Cardiac septum (tissue), 1 donor: Measurements from ENCODE around the gene CCDC24. TPM values are rescaled to one million over a fixed set of nuclear protein-coding genes. Genes with fewer than 3 reads are reported as not detected.

Experiments
- total RNA-seq: library from RNA; stranded (reverse); fragmentation: NEBNext Ultra II Directional; extraction: Animal tissue kit (Norgen Biotek cat#: 25700); gene quantifications from one replicate; pipeline ENCODE4 v1.2.1, GENCODE V29; 2021
- donor health status: DM: no; HTN: no; CAD: no.

CCDC24 gene
- total RNA-seq, 1 donor from 2014 or later, result 1.9 TPM

Other genes starting within 250 kb of the CCDC24 start
- gene ARTN, start 57.8 kb upstream of the CCDC24 start, total RNA-seq, result 0.70 TPM
- gene IPO13, start 44.6 kb upstream of the CCDC24 start, total RNA-seq, result 60.6 TPM
- gene DPH2, start 21.6 kb upstream of the CCDC24 start, total RNA-seq, result 15.5 TPM
- 81.6 TPM for gene ATP6V0B, start 16.6 kb upstream of the CCDC24 start, total RNA-seq
- gene B4GALT2, start 12.4 kb upstream of the CCDC24 start, total RNA-seq, result 44.3 TPM
- gene SLC6A9, start 39.9 kb downstream of the CCDC24 start, total RNA-seq, result 1.8 TPM
- not detected for gene KLF17, start 127.2 kb downstream of the CCDC24 start, total RNA-seq
- not detected for gene KLF18, start 150.0 kb downstream of the CCDC24 start, total RNA-seq
- 27.7 TPM for gene DMAP1, start 221.9 kb downstream of the CCDC24 start, total RNA-seq